HCEC 1CT (cell line): ENCODE results near the gene ZNF438.
"Not testable (repeated sequence)": the region's sequence is repeated elsewhere in the genome, so short reads cannot be mapped to it uniquely, and the experiment has no call there.

Source experiments
- DNase-seq: peaks from one replicate; pipeline ENCODE4 v3.0.0-alpha.2; 2017

The ZNF438 gene, protein sequence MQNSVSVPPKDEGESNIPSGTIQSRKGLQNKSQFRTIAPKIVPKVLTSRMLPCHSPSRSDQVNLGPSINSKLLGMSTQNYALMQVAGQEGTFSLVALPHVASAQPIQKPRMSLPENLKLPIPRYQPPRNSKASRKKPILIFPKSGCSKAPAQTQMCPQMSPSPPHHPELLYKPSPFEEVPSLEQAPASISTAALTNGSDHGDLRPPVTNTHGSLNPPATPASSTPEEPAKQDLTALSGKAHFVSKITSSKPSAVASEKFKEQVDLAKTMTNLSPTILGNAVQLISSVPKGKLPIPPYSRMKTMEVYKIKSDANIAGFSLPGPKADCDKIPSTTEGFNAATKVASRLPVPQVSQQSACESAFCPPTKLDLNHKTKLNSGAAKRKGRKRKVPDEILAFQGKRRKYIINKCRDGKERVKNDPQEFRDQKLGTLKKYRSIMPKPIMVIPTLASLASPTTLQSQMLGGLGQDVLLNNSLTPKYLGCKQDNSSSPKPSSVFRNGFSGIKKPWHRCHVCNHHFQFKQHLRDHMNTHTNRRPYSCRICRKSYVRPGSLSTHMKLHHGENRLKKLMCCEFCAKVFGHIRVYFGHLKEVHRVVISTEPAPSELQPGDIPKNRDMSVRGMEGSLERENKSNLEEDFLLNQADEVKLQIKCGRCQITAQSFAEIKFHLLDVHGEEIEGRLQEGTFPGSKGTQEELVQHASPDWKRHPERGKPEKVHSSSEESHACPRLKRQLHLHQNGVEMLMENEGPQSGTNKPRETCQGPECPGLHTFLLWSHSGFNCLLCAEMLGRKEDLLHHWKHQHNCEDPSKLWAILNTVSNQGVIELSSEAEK

DNA sequence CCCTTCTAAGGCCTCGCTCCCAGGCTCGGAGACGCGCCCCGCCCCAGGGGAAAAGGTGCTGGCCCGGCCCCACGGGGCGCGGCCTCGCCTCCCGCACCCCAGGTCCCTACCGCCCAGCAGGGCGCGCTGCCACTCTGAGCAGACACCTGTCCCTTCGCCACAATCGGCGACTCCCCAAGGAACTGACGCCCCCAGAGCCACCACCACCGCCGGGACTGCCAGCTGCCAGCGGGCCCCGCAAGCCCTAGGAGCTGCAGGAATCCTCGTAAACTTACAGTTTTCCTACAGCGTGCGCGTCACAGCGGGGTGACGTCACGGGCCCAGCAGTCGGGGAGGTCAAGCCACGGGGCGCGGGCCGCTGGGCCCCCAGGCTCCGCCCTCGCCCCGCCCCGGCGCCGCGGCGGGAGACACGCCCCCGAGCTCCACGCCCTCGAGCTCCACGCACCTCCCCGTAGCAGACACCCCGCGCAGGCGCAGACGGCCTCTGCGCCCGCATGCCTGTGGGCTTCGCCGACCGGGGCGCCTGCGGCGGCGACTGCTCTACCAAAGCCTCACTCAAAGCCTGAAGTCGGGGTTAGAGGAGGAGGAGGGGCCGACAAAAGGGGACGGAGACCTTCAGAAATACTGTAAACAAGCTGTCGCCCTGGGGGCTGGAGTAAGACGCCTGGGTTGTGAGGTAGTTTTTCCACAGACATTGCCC lies at the start of gene ZNF438:
Gene ZNF438 (minus strand): TSS at position 308 of the 700 bp plus-strand sequence. CDS start 154,831 bp downstream, outside the sequence.
- DNase-seq = peak; percentile 96

DNA sequence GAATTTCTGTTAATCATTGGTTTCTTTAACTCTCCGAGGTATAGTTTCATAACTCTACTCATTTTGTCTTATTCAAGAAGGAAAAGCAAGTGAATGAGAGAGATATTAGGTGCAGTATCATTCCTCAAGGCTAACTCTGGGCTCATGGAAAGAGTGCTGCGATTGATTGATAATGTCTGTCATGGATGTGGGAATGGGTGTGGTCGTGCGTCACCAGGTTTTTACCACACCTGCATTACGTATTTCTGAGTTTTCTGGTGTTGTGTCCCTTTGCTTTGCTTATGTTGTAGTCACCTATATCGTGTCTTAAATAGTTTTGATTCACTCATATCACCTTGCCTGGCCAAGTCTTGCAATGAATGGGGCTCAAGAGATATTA lies 44.9 kb upstream of the ZNF438 start:
- no peak for DNase-seq

DNA sequence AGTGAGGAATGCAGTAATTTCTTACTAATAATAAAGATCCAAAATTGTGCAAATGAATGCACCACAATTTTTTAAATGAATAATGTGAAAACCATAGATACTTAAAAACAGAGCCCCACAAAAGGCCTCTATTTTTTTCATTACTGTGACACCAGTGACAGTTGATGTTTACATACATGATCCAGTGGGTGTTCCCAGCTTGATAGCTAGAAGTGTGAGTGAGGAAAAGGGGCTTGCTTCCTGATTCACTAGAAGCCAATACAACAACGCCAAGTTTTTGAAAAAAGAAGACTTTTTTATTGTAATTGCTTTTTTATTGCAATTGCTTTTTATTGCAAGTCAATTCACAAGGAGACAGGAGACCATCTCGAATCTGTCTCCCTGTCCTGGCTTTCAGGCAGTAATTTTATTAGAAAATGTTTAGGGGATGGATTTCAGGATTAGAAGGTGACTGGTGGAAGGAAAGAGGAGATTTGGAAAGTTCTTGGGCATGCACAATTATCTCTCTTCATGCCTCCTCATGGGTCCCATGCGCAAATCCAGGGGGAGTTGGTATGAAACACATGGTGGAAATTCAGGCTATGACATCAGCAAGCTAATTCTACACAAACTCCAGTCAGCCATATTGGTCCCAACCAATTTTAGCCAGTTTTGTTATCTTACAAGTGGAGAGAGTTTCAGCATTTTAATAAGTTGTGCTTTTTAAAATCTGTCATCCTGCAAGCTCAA lies 44.4 kb upstream of the ZNF438 start:
- DNase-seq = no peak

DNA sequence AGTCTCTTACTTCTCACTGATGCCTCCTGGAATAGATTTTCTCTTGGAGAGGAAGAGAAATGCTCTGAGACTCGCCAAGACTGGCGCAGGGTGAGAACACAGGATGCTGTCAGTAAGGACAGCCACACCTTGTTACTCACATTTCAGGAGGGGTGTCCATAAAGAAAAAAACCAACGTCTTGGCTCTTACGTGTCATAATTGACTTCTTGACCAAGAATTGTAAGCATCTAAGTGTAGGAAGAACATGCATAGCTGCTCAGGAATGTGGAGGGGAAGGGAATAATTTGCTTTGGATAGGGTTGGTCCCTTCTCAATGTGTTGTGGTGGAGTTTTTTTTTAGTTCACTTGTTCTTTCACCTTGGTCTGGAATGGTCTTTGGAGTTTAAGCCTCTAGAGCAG lies 43.8 kb upstream of the ZNF438 start:
- peak; percentile 92 for DNase-seq

DNA sequence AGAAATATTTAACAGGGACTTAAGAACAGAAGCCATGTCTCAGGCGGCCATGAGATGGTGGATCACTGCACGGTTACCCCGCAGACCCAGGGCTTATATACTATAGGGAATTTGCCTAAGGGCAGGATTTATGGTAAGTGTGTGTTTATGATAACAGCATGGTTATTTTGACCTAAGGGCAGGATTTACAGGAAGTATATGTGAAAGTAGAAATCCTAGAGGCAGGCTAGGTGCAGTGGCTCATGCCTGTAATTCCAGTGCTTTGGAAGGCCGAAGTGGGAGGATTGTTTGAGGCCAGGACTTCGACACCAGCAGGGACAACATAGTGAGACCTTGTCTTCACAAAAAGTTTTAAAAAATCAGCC lies 43.0 kb upstream of the ZNF438 start:
- no peak for DNase-seq

DNA sequence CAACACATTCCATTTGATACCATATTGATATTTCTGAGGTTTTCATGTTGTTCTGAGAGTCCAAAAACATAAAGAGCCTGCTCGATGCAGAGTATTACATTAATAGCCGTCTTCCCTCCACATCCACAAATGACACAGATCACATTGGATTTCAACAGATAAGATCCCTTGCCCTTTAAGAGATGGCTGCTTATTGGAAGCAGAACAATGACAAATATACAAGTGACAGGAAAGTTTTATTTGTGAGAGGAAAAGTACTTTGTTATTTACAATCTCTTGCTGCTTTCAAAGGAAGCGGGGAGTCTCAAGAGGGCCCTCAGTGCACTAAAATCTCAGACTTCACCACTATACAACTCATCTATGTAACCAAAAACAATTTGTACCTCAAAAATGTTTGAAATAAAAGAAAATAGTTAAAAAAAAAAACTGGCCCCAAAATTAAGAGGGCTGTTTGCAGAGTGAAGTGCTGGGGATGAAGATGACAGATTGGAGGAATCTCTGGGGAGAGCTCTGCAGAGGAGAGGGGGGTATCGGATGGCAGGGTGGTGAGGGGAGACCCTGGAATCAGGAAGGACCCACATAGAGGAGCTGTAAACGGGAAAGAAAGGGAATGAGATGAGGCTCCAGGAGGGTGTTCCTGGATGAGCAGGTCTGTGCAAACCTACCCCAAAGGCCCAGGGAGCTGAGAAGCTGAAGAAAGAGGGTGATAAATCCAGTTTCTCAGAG lies 42.5 kb upstream of the ZNF438 start:
- no peak for DNase-seq

DNA sequence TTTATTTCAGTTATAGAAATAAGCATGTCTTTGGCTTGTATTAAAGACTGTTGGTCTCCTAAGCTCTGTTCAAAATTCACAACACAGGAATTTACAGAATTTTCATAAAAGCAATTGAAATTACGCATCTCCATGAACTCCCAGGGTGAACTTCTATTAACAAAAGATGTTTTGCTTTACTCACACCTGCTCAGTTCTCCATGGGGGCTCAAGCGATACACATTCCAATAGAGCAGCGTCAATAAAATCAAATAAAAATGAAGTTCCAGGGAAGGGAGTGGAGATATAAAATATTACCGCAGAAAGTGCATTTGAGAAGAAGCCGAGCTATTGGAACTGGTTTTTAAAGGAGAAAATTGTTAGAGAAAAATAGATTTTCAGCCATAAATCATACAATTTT lies 41.5 kb upstream of the ZNF438 start:
- DNase-seq = no peak

DNA sequence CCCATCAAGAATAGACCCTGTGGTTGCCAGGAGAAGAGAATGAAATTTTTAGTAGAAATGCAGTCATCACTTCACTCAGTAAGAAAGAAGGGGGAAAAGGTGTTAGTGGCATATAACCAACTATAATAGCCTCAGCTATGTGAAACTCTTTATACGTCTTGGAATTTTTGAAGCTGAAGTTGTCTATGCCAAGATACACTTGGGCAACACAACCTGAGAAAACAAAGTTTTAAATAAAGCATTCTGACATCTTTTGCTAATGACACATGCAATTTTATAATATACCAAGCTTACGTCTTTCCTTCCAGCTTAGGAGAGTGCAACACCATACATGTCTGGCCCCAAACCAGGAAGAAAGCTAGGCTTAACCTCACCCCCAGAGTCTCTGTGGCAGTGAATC lies 40.8 kb upstream of the ZNF438 start:
- no peak for DNase-seq

DNA sequence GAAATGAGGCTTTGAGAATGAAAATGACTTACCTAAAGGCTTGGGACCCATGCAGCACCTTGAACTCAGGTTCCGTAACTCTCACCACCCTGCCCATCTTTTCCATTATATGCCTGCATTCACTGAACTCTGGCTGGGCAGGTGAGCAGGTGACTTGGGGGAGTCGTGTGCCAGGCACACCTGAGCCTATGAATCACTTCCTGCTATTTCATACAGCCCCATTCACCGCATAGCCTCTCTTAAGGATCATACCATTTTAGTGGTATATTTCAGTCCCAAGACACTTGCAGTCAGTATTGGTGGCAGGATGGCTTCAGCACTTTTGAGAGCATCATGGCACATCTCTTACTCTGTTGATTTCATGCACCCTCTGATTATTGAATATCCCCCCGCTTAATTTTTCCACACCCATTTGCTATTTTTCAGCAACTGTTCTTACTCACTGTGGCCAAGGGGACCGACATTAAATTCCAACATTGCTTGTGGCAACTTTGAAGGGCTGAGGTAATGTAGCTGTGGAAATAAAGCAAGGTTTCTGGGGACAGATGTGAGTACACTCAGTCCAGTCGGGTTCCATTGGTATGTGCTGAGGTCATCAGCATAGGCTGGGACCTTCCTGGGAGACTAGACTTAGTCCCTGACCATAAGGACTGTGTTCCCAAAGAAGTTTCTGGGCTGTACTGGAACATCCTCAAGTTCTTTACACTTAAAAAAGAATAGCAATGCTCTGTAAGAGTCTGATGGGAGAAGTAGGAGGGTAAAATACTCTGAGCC lies 39.8 kb upstream of the ZNF438 start:
- DNase-seq = peak; percentile 60

DNA sequence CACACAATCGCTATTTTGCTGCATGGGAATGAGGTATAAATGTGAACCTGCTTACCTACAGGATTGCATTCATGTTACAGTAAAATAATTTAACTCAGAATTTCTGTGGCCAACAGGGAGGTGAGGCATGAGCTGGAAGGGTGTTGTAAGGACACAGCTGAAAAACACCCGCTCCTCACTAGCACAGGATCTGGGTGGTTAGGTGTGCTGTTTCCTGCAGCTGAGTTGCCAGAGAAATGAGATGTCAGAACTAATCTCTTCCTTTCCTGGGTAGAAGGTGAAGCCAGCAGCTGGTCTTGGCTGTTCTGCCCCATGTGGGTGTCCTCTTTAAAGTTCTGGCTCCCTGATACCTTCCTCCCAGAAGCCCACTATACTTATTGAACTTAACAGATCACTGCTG lies 39.0 kb upstream of the ZNF438 start:
- DNase-seq = no peak

DNA sequence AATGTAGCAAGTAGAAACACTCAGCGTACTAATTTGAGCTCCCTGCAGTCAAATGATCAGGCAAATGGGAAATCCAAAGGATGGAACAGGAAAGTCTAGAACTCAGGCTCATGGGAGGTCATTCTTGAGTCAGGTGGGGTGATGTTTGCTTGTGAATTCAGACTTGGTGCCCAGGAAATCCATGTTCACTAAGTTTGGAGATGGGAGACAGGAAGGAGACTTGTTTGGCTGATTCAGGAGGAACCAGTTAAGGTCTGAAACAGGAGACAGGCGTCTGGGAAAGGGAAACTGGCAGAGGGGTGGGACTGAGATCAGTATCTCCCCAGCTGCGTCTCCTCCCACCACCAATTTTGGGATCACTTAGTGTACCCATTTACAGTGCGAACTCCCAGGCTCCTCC lies 38.4 kb upstream of the ZNF438 start:
- no peak for DNase-seq

DNA sequence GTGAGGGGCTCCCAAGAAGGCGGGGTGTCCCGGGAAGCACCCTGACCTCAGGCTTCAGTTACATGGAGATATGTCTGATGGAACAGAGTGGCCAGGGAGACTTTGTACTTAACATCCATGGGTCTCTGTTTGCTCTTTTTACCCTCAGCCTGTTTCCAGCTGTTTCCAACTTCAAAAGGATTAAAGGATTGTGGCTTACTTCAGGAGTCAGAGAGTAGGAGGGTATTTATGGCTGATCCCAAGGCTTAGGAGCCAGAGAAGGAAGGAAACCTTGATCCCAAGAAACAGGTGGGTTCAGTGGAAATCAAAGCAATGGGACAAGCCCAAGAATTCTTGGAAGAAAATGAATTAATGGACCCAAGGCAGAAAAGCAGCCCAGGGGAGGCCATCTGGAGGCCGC lies 37.7 kb upstream of the ZNF438 start:
- no peak for DNase-seq

DNA sequence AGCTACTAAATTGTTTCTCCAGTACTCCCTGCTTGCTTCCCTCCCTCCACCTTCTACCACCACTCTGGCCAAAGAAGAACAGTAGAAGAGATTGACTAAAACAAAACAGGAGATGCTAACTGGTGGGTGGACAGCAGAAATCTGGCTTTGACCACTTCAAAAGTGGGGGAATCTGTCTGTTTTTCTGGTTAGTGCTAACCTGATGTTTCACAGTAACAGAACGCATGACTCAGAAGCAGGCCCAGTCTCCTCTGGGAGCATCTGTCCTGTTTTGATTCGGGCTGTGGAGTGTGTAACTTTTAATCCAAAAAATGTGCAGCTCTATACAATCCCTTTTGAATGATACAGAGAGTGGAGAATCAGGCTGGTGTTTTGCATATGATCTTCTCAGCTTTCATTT lies 32.7 kb upstream of the ZNF438 start:
- DNase-seq = peak; percentile 63

DNA sequence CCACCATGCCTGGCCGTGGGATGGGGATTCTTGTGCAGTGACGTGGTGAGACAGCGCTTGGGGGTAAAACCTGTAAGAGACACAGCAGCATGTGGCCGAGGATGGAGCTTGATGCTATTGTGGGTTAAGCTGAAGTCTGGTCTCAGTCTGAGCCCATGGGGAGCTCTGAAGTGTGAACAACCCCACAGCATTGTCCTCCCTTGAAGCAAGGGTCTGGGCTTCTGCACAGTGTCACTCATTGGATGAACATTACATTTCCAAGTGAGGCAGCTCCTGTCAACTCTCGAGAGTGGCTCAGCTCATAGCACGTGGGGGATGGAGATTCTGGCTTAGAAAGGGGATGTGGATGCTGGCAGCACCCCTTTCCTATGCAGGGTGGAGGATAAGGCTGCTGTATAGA lies 32.2 kb upstream of the ZNF438 start:
- DNase-seq = no peak

DNA sequence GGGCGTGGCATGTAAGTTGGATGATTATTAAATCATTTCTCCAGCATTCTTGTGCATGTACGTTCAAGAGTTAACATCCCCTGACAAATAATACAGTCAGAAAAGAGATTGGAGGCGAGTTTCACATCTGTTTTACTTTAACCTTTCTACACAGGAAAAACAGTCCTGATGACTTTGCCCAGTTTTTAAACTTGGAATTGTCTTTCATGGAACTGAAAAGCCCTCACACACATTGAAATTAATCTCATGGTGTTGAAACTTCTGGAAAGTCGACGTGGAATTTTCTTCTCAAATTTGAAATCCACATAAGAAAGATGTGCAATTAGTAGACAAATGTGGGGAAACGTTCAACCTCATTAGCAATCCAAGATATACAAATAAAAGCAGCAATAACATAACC lies 31.2 kb upstream of the ZNF438 start:
- no peak for DNase-seq

DNA sequence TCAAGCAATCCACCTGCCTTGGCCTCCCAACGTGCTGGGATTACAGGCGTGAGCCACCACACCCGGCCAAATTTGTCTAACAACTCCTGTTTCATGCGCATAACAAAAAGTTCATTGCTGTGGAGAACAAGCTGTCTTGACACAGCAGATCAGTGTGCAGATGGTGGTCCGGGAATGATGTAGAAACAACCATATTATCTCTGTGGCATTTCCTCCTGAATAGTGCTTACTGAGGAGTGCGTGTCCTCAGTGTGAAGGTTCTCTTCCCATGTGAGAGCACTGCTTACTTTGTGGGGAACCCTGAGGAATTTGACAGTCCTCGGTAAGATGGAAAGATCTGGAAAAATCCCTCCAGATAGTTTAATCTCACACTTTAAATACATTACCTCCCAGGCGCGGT lies 30.3 kb upstream of the ZNF438 start:
- no peak for DNase-seq

DNA sequence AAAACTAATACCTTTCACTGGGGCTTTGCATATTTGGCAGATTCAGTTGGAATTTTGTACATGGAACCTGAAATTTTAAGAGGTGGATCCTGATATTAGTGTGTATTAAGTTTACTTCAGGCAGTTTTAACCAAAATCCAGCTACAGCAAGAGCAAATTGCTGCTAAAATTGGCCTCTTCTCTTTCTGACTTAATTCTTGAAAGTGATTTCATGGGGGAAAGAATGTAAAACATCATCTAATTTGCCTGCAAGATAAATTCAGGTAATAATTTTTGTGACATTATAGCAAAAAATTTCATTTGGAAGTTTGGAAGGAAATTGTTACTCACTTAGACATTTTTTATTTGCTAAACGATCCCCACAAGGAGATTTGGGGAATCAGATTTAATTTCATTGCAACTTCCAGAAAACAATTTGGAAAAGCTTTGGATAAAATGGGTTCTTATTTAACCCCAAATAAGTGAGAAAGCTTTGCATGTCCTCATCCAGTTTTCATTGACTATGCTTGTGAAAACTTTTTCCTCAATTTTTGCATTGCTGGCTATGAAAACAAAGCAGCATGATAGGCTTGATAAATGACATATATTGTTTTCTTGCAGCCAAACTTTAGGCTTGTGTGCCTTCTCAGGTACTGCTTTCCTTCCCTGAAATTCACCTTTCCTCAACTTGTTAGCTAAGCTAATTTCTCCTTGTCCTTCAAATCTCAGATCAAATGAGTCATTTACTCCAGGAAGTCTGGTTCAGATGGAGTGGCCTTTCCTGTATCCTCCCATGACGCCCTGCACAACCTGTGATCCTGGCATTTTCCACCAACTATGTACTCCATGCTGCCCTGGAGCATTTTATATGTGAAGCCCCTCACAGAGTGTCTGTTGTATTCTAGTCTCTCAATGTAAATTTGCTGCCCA lies 27.4 kb upstream of the ZNF438 start:
- DNase-seq = no peak

DNA sequence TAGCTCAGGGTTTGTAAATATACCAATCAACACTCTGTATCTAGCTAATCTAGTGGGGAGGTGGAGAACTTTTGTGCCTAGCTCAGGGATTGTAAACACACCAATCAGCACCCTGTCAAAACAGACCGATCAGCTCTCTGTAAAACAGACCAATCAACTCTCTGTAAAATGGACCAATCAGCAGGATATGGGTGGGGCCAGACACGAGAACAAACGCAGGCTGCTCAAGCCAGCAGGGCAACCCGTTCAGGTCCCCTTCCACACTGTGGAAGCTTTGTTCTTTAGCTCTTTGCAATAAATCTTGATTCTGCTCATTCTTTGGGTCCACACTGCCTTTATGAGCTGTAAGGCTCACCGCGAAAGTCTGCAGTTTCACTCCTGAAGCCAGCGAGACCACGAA lies 25.0 kb upstream of the ZNF438 start:
- not testable (repeated sequence) for DNase-seq

DNA sequence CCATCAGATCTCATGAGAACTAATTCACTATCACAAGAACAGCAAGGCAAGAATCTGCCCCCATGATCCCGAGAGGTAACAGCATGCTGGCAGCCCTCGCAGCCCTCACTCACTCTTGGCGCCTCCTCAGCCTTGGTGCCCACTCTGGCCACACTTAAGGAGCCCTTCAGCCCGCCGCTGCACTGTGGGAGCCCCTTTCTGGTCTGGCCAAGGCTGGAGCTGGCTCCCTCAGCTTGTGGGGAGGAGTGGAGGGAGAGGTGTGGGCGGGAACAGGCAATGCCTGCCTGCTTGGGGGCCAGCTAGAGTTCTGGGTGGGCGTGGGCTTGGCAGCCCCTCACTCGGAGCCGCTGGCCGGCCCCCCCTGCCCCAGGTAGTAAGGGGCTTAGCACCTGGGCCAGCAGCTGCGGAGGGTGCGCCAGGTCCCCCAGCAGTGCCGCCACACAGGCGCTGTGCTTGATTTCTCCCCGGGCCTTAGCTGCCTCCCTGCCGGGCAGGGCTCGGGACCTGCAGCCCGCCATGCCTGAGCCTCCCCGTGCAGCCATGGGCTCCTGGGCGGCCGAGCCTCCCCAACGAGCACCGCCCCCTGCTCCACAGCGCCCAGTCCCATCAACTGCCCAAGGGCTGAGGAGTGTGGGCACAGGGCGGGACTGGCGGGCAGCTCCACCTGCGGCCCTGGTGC lies 24.0 kb upstream of the ZNF438 start:
- no peak for DNase-seq

DNA sequence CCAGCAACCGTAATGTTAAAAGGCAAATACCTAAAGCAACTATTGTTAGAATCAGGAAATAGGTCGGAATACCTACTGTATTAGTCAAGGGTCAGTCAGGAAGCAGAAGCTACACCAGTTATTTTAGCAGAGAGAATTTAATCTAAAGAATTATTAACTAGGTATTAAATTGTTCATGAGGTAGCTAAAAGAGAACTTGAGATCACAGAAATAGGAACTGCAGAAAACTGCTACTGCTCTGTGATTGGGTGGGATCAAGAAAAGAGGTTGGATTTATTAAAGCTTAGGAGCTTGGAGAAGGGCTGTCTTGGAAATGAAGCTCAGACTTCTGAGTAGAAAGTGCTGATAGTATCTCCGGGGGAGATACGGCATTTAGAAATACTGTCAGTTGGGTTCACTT lies 20.0 kb upstream of the ZNF438 start:
- peak; percentile 21 for DNase-seq
